HG03439 (cell line): ENCODE results near the gene CDYL.

Experiments used
- ATAC-seq: cut with Tn5 transposase; IDR thresholded peaks from one replicate; pipeline ENCODE4 v1.9.1; 2021; ENCODE audit warnings: mild to moderate bottlenecking, moderate library complexity; ENCODE audit not compliant: unreplicated experiment

The CDYL gene

DNA sequence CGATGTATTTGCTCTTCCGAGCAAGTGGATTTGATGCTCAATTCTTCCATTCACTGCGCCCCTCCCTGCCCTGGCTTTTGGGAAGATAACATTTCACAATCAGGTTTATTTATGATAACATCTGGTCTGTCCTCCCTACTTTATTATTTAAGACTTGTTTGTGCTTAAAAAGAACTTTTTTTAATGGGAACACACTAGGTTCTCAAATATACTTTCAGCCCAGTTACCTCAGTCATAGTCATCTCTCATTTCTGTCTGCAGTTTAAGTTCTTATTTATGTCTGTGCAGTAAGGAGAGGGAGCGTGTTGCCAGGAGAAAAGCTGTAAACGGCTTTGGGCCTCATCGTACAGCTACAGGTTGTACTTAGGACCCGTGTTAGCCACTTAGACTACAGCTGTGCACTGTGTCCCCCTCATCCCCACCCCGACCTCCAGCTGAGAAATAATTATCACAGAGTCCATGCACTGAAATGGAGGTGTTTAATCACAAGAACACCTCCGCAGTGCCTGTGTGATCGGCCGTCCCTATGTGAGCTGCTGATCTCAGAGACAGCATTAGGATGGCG lies 128.3 kb downstream of the CDYL start:
- no peak for ATAC-seq

DNA sequence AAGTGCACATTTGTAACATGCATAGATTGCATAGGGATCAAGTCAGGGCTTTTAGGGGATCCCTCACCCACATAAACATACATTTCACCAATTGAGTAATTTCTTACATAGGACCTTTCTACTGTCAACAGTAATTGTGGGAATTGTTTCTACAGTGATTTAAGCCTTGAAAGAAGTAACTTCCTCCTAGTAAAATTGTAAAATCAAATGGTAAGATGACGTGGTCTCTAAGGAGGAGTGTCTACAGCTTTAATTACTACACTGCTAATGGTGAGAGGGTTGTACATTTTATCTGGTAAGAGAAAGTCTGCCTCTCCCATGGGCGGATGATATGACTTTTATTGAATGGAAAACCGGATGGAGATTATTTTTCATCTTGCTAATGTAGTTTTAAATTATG lies 129.6 kb downstream of the CDYL start:
- ATAC-seq, result no peak

DNA sequence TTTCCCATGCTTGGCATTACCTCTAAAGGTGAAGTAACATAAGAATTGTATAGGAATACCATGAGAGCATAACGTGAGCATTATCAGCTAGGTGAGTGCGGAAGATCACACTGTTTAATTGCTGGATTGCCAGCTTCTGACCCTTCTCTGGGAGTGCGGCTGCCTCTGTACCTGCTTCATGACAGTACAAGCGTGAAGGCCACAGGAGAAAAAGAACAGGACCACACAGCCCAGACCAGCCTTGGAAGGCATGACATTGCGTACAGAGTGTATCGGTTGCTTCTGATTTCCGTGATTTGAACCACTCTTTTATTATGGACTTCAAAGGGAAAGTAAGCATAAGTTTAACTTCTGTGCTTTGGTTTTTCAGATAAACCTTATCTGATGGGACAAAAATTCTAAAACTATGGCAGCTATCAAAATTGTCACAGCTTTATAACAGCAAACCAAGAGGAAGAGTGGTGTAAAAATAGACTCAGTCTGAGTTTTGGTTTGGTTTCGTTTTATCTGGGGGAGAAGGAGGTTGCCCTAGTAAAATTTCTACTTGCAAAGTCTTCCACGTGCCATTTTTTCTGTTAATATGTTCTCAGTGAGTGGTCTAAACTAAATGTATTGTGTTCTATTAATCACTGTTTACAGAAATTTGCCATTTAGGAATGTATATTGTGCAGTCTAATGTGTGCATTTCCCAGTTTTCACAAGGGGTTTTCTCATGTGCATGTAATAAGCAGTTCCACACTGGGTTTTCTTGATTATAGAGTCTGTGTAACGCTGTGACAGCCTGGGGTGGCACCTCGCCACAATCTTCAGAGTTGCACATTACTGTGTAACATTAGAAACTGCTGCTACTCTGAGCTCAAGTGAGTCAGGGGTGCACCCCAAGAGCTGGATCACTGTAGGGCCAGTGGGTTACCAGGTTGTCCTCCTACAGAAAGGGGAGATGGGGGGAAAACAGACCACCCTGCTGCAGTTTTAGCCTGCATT lies 130.4 kb downstream of the CDYL start:
- ATAC-seq, result no peak

DNA sequence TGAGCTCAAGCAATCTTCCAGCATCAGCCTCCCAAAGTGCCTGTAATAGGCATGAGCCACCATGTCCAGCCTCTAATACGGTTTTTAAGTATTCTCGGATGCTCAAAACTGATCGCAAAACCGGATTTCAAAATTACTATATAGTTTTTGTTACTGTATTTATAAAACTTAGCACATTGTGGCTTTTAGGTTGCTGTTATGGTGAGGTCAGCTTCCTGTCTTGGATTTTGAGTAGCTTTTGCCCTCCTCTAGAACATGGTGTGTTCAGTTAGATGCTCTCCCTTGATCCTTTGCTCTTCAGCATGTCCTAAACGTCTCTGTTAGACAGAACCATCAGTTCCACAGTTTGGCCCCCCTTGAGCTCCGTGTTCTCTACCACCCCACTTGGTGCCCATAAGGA lies 131.4 kb downstream of the CDYL start:
- no peak for ATAC-seq

DNA sequence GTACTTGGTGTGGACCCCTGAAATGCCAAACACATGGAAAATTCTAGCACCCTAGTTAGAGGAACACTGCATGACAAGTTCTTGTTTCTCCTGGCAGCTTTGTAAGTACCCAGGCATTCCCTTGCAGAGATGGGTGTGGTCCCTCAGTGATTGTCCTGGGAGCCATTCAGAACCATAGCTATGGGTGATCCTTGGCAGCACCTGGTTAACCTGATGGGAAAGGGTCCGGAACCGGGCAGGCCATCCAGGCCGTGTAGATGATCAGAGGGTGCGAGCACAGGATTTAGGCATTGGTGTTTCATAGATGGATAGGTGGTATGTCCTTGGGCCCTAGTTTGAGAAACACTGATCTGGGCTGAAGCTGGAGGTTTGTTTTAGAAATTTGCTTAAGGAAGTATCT lies 131.9 kb downstream of the CDYL start:
- ATAC-seq, result no peak

DNA sequence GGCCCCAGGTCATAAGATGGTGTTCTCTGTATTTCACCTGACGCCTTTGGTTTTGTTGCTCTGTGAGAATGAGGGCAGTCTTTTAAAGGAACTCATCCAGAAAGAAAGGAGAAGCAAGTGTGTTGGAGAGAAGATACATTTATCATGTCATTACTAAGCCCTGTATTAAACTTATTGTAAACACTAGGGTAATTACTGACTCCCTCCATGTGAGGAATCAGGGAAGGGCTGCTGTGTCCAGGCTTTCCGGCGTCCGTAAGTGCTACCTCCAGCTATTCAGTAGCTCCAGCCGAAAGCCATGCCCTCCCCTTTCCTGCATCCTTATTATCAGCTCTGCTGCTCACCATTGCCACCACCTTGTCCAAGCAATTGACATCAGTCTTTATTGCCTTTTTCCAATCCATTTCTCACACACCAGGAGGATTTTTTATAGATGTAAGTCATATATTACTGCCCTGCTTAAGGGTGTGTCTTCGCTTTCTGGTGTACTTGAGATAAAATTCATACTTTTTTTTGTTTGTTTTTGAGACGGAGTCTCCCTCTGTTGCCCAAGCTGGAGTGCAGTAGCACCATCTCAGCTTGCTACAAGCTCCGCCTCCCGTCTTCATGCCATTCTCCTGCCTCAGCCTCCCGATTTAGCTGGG lies 133.0 kb downstream of the CDYL start:
- ATAC-seq, result no peak

DNA sequence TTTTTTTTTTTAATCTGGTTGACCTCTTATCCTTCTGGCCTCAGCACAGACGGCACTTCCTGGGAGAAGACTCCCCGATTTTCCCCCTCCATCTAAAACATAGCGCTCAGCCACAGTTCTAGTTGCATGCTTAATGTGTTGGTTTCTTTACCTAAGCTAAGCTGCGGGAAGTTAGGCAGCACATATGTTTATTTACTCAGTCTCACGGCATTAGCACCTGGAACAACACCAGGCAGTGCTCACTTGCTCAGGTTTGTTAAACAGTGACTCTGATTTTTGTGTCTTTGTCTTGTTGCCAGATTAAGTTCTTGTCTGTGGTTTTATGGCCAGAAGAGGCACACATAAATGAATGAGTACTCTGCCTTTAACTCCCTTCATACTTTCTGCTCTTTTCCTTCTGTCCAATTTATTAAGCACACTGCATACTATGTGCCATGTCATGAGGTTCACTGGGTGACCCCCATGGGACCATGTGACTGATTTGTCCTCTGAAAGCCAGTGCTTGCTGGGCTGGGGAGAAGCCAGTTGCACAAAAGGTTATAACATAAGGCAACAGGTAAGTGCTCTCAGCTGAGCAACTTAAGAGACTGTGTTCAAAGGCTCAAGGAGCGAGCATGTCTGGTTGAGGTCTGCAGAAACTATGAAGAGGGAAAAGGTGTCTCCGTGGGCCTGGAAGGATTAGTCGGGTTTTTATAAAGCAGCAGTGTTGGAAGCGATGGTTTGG lies 134.0 kb downstream of the CDYL start:
- ATAC-seq, result no peak

DNA sequence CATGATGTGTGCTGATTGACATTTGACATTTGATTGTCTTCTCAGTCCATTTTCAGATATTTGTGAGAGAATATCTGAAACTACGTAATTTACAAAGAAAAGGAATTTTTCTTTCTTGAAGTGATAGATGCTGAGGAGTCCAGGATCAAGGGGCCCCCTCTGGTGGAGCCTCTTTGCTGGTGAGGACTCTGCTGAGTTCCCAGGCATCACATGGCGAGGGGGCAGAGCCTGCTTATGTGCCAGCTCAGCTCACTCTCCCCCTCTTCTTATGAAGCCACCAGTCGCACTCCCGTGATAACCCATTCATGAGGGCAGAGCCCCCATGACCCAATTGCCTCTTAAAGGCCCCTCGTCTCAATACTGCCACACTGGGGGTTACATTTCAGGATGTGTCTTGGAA lies 136.4 kb downstream of the CDYL start:
- no peak for ATAC-seq

DNA sequence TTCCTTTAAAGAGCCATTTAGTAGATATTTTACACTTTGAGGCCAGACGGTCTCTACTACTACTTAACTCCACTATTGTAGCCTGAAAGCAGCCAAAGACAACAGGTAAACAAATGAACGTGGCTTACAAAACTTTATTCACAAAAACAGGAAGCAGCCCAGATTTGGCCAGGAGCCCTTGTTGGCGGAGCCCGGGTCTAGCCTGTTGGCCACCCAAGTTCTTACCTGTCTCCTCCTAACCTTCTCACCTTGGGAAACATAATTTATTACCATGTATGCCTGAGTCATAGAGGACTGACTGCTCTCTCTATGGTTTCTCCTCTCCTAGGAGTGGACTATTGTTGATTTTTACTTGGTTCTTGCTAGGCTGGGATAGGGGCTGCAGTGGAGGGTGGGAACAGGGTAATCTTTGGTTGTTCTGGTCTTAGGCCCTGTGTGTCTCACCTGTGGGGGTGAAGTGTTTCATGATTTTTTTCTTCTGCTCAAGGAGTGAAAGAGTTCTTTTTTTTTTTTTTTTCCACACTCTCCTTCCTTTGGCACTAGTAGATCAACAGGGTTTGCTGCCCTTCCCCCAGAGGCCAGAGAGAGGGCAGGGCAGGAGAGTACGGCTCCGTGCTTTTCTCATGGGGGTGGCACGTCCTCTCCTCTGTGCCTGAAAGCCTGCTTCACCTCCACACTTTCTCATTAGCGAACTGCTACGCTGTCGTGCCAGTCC lies 137.7 kb downstream of the CDYL start:
- ATAC-seq, result no peak

DNA sequence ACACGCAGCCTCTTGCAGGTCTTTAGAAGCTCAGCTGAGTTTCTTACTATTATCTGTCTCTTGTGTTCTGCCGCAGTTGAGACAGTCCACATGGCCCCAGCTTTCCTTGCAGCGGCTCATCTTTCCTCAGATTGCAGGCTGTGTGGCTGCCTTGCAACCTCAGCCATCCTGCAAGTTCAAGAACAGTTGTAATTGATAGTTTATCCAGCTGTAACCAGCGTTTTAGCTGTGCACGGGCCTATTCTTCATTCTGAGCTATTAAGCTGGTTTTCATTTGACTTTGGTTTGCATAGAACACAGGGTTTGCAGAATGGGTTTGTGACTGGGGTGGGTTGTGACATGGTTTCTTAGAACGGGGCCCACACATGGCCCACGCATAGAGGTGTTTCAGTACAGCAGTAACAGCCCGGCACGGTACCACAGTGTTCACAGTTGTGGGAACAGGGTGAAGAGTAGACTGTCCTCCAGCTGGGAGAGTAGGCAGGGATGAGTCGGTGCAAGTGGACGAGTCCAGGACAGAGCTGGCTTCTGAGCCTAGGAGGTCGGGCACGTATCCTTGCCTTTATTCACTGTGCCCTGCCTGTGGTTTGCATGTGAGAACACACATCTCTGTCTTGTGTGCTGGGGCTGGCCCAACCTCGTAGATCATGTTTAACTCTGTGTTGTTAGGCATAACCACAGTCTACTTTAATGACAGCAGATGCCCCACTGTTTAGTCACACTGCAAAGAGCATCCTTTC lies 138.4 kb downstream of the CDYL start:
- ATAC-seq, result no peak

DNA sequence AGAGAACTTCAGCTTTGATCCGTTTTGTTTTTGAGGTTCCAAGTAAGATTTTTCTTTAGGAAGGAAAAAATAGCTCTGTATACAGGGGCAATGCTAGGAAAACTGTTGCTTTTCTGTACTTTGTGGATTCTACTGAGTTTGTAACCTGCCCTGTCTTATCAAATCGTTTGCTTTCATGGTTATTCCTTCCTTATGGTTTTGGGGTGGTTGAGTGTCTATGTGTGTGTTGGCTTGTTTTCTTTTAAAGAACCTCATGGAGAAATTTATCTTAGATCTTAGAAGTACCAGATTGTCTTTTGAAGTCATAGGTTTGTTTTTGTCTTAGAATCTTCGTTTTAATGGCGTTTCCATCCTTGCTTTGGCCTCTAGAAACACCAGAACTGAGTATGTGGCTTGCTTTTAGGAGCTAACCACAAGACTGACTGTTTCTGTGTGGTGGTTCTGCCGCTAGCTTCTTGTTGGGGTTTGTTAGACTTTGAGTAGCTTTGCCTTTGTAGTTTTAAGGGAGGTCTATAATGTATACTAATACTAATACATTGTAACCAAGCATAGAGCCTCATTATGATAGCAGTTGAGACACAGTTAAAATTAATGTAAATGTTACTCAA lies 140.9 kb downstream of the CDYL start:
- no peak for ATAC-seq

DNA sequence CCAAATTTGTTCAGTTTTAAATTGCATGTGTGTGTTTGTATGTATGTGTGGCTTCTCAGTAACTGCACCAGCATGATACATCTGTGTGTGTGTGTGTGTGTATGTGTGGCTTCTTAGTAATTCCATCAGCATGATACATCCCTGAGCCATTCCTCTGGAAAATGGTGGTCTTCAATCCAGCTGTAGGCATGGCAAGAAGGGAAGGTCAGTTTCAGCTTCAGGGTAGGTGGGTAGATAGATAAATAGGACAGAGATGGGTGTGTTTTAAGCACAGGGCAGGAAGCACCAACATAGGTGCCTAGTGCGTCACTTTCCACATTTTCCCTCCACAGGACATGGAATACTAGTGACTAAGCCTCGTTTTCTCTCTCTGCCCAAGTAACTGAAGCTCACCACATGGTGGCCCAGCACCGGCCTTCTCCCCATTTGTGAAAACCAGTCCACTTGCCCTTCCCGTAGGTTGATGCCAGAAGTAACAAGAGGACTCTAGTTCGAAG lies 144.8 kb downstream of the CDYL start:
- ATAC-seq, result no peak

DNA sequence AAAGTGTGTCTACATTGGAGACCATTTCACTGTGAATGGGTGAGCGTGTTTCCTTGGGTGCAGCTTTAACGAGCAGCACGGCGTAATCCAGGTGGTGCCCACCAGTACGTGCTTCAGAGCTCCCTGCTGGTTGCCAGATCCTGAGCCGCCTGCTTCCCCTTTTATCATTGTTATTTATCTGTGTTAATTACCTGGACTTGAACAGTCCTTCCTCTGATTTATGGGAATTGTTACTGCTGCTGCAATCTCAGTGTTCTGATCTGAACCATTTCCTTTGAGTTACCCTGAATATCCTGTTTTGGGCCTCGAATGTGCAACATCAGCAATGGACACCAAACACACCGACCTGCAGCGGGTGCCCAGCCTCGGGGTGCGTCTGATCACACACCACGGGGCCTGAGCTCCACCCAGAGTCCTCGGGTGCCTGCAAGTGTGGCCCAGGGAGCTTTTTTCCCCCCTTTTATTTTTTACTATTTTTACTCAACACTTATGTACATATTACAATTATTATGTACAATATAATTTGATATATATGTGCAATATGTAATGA lies 146.4 kb downstream of the CDYL start:
- ATAC-seq, result no peak

DNA sequence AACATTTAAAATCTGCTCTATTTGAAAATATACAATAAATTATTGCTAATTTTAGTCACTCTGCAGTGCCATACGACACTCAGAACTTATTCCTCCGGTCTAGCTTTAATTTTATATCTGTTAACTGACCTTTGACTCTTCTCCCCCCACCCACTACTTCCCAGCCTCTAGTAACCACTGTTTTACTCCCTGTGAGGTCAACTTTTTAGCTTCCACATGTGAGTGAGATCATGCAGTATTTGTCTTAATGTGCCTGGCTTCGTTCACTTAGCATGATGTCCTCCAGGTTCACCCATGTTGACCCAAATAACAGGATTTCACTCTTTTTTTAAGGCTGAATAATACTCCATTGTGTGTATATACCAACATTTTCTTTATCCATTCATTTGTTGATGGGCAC lies 146.9 kb downstream of the CDYL start:
- no peak for ATAC-seq

DNA sequence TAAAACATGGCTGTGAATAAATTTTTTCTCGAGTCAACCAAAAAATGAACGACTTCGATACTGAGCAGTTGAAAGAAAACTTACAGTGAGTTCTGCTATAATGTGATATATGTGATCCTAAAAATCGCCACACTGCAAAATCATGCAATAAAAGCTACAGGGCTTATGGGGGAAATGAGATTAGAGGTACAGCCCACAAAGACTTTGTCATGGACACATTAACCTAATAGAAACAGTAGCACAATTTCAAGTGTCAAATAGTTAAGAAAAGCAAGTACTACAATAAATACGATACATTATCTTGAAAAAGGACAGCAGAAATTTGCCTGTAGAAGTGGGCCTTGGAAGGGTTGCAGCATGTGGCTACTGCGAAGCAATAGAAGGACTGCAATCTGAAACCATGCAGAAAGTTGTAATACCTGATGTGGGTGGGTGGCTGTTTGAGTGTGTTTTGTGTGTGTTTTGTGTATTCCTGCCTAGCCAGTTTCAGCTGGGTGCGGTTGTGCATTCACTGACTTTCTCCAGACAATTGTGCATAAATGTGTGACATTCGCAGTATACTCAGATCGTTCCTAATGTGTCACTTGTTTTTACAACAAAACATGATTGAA lies 148.6 kb downstream of the CDYL start:
- ATAC-seq, result no peak

DNA sequence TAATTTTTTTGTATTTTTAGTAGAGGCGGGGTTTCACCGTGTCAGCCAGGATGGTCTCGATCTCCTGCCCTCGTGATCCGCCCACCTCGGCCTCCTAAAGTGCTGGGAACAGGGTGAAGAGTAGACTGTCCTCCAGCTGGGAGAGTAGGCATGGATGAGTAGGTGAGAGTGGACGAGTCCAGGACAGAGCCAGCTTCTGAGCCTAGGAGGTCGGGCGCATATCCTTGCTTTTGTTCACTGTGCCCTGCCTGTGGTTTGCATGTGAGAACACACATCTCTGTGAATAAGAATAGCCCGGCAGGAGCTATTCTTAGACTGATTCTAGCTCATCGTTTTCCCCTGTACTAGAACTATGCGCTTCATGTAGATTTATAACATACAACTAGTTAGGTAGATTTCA lies 149.4 kb downstream of the CDYL start:
- ATAC-seq, result no peak

DNA sequence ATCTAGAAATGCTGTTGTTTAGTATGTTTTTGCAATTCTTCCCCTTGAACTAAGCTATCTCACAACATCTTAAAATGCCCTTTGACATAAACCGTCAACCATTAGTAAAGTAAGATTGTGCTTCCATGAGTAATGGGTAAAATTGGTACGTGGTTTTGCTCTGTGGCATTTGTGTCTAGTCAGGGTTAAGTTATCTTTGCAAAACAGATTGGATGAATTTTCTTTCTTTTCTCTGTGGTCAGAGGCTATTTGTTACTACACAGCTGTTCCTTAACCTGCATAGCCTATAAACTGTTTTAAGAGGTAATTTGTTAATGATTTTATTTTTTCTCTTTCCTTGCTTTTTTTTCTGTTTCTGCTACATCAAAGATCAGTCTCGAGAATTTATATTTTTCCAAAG lies 152.2 kb downstream of the CDYL start:
- no peak for ATAC-seq

DNA sequence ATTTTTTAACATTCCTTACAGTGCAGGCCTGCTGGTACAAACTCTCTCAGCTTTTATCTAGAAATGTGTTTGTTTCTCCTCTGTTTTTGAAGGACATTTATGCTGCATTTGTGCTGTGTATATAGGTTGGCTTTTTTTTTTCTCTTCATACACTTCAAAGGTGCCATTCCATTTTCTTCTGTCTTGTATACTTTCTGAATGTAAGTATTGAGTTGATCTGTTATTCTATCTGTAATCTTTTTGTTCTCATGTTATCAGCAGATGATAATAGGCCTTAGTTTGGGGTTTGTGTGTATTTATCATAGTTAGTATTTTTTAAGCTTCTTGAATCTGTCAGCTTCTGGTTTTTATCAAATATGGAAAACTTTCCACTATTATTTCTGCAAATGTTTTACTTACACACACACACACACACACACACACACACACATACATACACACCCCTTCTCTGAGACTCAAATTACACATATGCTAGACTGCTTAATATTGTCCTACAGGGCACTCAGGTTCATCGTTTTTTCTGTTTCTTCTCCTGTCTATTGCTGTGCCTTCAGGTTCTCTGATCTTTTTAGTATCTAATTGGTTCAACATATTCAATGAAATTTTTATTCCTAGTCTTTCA lies 153.0 kb downstream of the CDYL start:
- ATAC-seq, result no peak
